GM12865 (cell line): Measurements from ENCODE around the gene STEAP3.
A peak's percentile ranks its signal among the peaks of the same experiment; 100 is the strongest.

ENCODE experiments used
- DNase-seq: peaks from one replicate; pipeline ENCODE4 v3.0.0; 2010; ENCODE audit warnings: low read depth
- H3K4me3 ChIP-seq: 2 replicates; pipeline ENCODE4 v1.5.1; 2011; ENCODE audit warnings: mild to moderate bottlenecking, low read depth, low read length, control low read depth
- TF ChIP-seq, protein P1 (sequence below): IDR thresholded peaks from 2 replicates; pipeline ENCODE4 v1.5.1; 2011; ENCODE audit warnings: low read length, control low read depth, low read depth, inconsistent platforms; ENCODE audit not compliant: insufficient read depth; ENCODE audit errors: missing control alignments

STEAP3 gene

DNA sequence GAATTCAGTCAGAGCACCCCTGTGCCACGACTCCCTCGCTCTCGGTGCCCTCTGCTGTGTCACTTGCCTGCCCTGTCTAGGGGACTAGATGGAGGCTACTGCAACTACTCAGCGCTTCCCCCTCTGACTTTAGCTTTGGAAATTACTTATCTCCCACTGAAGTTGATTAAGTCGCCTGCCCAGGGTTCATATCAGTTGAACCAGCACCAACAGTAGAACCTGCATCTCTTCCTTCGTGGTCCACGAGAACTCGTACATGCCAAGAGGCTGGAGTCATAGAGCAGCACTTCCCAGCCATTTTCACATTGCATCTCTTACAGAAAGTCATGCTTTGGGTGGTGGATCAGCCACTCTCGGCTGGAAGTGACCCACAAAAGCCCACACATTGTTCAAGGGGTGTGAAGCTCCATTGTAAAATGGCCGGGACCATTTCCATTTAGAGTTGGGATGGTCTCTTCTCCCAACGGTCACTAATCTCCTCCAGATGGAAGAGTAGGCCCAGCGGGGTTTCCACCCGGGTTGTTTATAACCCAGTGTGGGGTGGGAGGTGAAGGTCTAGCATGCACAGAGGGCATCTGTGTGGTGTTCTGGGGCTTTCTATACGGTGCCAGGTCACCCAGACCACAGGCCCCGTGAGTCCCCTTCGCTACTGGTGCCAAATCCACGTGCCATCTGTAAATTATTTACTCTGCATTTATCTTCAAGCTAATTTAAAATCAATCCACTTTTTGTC is 38.0 kb downstream of the STEAP3 start:
- no peak for DNase-seq
- H3K4me3 ChIP-seq, result no peak overlapping the region

DNA sequence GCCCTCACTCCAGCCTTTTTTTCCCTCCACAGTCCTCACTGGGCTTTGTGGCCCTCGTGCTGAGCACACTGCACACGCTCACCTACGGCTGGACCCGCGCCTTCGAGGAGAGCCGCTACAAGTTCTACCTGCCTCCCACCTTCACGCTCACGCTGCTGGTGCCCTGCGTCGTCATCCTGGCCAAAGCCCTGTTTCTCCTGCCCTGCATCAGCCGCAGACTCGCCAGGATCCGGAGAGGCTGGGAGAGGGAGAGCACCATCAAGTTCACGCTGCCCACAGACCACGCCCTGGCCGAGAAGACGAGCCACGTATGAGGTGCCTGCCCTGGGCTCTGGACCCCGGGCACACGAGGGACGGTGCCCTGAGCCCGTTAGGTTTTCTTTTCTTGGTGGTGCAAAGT is 39.4 kb downstream of the STEAP3 start:
- no peak for DNase-seq
- H3K4me3 ChIP-seq, result no peak overlapping the region
- TF ChIP-seq, protein P1, sequence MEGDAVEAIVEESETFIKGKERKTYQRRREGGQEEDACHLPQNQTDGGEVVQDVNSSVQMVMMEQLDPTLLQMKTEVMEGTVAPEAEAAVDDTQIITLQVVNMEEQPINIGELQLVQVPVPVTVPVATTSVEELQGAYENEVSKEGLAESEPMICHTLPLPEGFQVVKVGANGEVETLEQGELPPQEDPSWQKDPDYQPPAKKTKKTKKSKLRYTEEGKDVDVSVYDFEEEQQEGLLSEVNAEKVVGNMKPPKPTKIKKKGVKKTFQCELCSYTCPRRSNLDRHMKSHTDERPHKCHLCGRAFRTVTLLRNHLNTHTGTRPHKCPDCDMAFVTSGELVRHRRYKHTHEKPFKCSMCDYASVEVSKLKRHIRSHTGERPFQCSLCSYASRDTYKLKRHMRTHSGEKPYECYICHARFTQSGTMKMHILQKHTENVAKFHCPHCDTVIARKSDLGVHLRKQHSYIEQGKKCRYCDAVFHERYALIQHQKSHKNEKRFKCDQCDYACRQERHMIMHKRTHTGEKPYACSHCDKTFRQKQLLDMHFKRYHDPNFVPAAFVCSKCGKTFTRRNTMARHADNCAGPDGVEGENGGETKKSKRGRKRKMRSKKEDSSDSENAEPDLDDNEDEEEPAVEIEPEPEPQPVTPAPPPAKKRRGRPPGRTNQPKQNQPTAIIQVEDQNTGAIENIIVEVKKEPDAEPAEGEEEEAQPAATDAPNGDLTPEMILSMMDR, result no peak

More for the DNA sequence above, 38.0 kb downstream of the STEAP3 start:
- TF ChIP-seq, protein P1, result no peak

DNA sequence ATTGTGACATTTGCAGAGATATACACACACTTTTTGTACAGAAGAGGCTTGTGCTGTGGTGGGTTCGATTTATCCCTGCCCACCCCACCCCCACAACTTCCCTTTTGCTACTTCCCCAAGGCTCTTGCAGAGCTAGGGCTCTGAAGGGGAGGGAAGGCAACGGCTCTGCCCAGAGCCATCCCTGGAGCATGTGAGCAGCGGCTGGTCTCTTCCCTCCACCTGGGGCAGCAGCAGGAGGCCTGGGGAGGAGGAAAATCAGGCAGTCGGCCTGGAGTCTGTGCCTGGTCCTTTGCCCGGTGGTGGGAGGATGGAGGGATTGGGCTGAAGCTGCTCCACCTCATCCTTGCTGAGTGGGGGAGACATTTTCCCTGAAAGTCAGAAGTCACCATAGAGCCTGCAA is 40.0 kb downstream of the STEAP3 start:
- DNase-seq, result no peak
- H3K4me3 ChIP-seq, result no peak overlapping the region
- TF ChIP-seq, protein P1, result no peak

DNA sequence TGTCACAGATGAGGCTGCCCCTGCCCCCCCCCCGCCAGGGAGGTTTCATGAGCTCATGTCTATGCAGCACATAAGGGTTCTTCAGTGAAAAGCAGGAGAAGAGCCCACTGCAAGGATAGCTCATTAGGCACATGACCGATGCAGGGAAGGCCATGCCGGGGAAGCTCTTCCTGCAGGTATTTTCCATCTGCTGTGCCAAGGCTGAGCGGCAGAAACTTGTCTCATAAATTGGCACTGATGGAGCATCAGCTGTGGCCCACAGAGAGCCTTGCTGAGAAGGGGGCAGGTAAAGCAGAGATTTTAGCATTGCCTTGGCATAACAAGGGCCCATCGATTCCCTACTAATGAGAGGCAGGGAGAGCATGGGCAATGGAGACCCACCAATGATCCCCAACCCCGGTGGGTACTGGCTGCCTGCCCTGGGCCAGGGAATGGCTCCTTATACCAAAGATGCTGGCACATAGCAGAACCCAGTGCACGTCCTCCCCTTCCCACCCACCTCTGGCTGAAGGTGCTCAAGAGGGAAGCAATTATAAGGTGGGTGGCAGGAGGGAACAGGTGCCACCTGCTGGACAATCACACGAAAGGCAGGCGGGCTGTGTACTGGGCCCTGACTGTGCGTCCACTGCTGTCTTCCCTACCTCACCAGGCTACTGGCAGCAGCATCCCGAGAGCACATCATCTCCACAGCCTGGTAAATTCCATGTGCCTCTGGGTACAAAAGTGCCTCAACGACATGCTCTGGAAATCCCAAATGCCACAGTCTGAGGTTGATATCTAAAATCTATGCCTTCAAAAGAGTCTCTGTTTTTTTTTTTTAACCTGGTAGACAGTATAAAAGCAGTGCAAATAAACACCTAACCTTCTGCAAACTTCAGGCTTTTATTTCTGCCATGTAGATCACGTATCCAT is 41.4 kb downstream of the STEAP3 start:
- peak; percentile 61 for DNase-seq
- TF ChIP-seq, protein P1, result peak; percentile 92
- H3K4me3 ChIP-seq, result no peak overlapping the region

DNA sequence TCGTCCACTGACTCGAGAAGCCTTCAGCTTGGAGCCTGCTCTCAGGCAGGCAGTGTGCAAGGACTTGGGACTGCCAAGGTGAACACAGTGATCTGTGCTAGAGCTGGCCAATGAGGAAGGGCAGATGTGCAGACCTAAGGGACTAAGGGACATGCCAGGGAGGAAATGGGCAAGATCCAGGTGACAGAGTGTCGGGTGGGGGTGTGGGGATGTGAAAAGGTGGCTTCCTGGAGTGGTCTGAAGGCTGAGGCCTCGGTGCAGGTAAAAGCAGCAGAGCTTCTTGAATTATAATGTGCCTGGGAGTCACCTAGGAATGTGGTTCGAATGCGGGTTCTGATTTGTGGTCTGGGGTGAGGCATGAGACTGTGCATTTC is 42.0 kb downstream of the STEAP3 start:
- no peak overlapping the region for H3K4me3 ChIP-seq
- no peak for DNase-seq
- TF ChIP-seq, protein P1, result no peak

DNA sequence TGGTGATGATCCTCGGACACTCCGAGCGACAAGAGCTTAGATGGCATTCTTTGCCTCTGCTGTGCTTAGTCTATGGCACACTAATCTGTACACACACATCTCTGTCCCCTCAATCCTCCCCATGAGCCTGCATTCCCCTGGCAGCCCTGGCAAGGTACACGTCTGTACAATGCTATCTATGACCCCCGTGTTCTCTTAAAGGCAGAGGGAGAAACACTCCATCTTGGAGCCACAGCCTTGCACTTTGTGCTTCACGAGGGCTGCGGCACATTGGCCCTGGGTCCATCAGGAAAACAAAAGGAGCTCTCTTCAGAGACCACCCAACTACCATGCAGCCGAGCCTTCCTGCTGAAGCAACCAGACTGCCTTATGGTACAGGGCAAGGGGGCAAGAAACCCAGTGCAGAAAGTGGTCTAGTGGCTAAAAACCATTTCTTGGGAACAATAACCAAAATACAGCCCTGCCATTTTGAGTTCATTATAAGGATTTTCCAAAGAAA is 42.5 kb downstream of the STEAP3 start:
- no peak overlapping the region for H3K4me3 ChIP-seq
- TF ChIP-seq, protein P1, result no peak
- no peak for DNase-seq
